Measurements from ENCODE around the gene S100A4.

DNA sequence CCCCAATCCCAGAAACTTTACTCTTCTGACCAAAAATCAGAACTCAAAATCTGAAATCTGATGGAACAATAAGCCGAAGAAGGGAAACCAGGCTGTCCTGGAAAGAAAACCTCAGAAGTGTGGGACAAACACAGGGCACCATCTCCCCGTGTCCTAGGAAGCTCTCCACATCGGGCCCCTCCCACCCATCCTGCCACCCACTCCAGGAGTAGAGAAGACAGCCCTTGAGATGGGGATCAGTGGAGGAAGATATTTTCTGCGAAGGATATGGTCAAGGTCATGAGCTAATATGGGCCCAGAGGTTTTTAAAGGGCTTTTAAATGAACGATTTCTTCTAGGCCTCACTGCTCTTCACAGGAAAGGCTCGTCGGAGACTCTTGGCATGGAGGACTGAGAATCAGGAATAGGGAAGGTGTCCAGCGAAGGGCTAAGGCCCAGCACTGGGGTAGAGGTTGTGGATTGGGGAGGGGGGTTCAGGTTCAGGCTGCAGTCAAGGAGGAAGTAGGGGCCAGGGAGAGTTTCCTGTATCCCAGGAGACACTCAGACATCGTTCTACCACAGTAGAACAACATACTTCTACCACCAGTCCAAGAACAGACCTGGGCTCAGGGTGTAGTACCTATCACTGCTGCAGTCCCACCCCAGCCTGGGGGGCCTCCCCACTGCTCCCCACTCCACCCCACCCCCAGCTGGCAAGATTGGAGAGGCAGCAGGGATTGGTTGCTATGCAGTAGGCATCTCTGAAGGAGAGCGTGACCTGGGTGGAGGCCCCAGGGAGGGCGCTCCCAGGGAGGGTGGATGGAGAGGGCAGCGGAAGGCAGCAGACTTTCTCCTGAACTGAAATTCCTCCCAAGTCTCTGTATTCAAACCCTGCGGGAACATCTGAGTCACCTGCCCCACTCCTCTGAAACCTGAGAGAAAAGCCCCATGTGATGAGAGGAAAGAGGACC, 3.7 kb downstream of the S100A4 start:
- TF ChIP-seq FOXK1 (CRISPR knock-in tag; IDR thresholded peaks at IDR 0.05): no peak
- TF ChIP-seq, protein P1, sequence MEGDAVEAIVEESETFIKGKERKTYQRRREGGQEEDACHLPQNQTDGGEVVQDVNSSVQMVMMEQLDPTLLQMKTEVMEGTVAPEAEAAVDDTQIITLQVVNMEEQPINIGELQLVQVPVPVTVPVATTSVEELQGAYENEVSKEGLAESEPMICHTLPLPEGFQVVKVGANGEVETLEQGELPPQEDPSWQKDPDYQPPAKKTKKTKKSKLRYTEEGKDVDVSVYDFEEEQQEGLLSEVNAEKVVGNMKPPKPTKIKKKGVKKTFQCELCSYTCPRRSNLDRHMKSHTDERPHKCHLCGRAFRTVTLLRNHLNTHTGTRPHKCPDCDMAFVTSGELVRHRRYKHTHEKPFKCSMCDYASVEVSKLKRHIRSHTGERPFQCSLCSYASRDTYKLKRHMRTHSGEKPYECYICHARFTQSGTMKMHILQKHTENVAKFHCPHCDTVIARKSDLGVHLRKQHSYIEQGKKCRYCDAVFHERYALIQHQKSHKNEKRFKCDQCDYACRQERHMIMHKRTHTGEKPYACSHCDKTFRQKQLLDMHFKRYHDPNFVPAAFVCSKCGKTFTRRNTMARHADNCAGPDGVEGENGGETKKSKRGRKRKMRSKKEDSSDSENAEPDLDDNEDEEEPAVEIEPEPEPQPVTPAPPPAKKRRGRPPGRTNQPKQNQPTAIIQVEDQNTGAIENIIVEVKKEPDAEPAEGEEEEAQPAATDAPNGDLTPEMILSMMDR (IDR thresholded peaks at IDR 0.05): no peak
- TF ChIP-seq, protein P2, sequence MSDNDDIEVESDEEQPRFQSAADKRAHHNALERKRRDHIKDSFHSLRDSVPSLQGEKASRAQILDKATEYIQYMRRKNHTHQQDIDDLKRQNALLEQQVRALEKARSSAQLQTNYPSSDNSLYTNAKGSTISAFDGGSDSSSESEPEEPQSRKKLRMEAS (CRISPR knock-in tag; IDR thresholded peaks at IDR 0.05): no peak
- no peak for TF ChIP-seq FOXJ3 (CRISPR knock-in tag; IDR thresholded peaks at IDR 0.05; ENCODE audit: borderline replicate concordance)
- TF ChIP-seq ZNF138 (CRISPR knock-in tag; conservative IDR thresholded peaks at IDR 0.05): no peak
- TF ChIP-seq, protein P3, sequence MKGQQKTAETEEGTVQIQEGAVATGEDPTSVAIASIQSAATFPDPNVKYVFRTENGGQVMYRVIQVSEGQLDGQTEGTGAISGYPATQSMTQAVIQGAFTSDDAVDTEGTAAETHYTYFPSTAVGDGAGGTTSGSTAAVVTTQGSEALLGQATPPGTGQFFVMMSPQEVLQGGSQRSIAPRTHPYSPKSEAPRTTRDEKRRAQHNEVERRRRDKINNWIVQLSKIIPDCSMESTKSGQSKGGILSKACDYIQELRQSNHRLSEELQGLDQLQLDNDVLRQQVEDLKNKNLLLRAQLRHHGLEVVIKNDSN (CRISPR knock-in tag; IDR thresholded peaks at IDR 0.05): no peak
- TF ChIP-seq, protein P4, sequence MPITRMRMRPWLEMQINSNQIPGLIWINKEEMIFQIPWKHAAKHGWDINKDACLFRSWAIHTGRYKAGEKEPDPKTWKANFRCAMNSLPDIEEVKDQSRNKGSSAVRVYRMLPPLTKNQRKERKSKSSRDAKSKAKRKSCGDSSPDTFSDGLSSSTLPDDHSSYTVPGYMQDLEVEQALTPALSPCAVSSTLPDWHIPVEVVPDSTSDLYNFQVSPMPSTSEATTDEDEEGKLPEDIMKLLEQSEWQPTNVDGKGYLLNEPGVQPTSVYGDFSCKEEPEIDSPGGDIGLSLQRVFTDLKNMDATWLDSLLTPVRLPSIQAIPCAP (CRISPR knock-in tag; IDR thresholded peaks at IDR 0.05): no peak
- TF ChIP-seq, protein P5, sequence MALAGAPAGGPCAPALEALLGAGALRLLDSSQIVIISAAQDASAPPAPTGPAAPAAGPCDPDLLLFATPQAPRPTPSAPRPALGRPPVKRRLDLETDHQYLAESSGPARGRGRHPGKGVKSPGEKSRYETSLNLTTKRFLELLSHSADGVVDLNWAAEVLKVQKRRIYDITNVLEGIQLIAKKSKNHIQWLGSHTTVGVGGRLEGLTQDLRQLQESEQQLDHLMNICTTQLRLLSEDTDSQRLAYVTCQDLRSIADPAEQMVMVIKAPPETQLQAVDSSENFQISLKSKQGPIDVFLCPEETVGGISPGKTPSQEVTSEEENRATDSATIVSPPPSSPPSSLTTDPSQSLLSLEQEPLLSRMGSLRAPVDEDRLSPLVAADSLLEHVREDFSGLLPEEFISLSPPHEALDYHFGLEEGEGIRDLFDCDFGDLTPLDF (CRISPR knock-in tag; IDR thresholded peaks at IDR 0.05): no peak
- no peak for TF ChIP-seq NR2C2 (CRISPR knock-in tag; IDR thresholded peaks at IDR 0.05)
- TF ChIP-seq CREM (CRISPR knock-in tag; IDR thresholded peaks at IDR 0.05): no peak
- TF ChIP-seq, protein P6, sequence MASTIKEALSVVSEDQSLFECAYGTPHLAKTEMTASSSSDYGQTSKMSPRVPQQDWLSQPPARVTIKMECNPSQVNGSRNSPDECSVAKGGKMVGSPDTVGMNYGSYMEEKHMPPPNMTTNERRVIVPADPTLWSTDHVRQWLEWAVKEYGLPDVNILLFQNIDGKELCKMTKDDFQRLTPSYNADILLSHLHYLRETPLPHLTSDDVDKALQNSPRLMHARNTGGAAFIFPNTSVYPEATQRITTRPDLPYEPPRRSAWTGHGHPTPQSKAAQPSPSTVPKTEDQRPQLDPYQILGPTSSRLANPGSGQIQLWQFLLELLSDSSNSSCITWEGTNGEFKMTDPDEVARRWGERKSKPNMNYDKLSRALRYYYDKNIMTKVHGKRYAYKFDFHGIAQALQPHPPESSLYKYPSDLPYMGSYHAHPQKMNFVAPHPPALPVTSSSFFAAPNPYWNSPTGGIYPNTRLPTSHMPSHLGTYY (CRISPR knock-in tag; IDR thresholded peaks at IDR 0.05): no peak
- TF ChIP-seq JUN (CRISPR knock-in tag; IDR thresholded peaks at IDR 0.05): no peak
- no peak for TF ChIP-seq ATF1 (CRISPR knock-in tag; IDR thresholded peaks at IDR 0.05)

Measured in WTC11 (cell line).